SK-N-SH (cell line): ENCODE data around the gene LRIG1. TPM values are rescaled to one million over a fixed set of nuclear protein-coding genes. Genes with fewer than 3 reads are reported as not detected.

Experiments
- CTCF ChIA-PET: fragments of 300-600, 350-600 bp; formaldehyde crosslinking; extraction: SDS; loops from one replicate; lab custom pipeline; 2021; lab: Yijun Ruan, JAX
- POLR2A ChIA-PET: fragments of 350-600 bp; sonication (Branson Sonifier 250); formaldehyde crosslinking; extraction: SDS; loops from one replicate; lab custom pipeline; 2020; ENCODE audit warnings: antibody characterized with exemption, inconsistent platforms; lab: Yijun Ruan, JAX
- DNase-seq: peaks from one replicate; pipeline ENCODE4 v3.0.0; 2012
- H2AFZ ChIP-seq: fragments of 200-600 bp; sonication (generic); 2 replicates; pipeline ENCODE4 v1.8.1; 2016; ENCODE audit warnings: antibody characterized with exemption, mild to moderate bottlenecking, low read depth
- H3F3A ChIP-seq: fragments of 200-600 bp; sonication (generic); replicated peaks from 2 replicates; pipeline ENCODE3; 2016; ENCODE audit warnings: antibody characterized with exemption, mild to moderate bottlenecking; ENCODE audit not compliant: insufficient read depth
- H3K27ac ChIP-seq, 2 experiments: fragments of 200-500 bp in 1 of 2; fragments of 200-600 bp in 1 of 2; sonication (Bioruptor generic) in 1 of 2; sonication (generic), shearing (Covaris generic) in 1 of 2; 2 replicates each; pipeline versions ENCODE4 v1.5.1 to v1.6.1; 2014 to 2016; ENCODE audit warnings: low read depth in 2 of 2, inconsistent platforms in 1 of 2, low read length in 1 of 2, mild to moderate bottlenecking in 1 of 2, mixed read lengths in 1 of 2
- H3K27me3 ChIP-seq: fragments of 200-600 bp; sonication (generic), shearing (Covaris generic); 2 replicates; pipeline ENCODE4 v1.6.1; 2016; ENCODE audit warnings: mixed run types; ENCODE audit not compliant: insufficient read depth
- H3K36me3 ChIP-seq, 2 experiments: fragments of 200-500 bp in 1 of 2; fragments of 200-600 bp in 1 of 2; sonication (Bioruptor generic) in 1 of 2; sonication (generic) in 1 of 2; replicated peaks in 1 of 2; 2 replicates each; pipeline versions ENCODE3 to v1.5.1; 2014 to 2016; ENCODE audit warnings: low read length in 1 of 2, mild to moderate bottlenecking in 1 of 2; ENCODE audit not compliant: insufficient read depth in 2 of 2, control insufficient read depth in 1 of 2
- H3K4me1 ChIP-seq, 2 experiments: fragments of 200-500 bp in 1 of 2; fragments of 200-600 bp in 1 of 2; sonication (Bioruptor generic) in 1 of 2; sonication (generic), shearing (Covaris generic) in 1 of 2; 2 replicates each; pipeline versions ENCODE4 v1.5.1 to v1.6.1; 2014 to 2016; ENCODE audit warnings: low read depth in 1 of 2, low read length in 1 of 2, mixed run types in 1 of 2; ENCODE audit not compliant: insufficient read depth in 2 of 2, control insufficient read depth in 1 of 2
- H3K4me2 ChIP-seq: fragments of 200-600 bp; sonication (generic), shearing (Covaris generic); 2 replicates; pipeline ENCODE4 v1.6.1; 2017; ENCODE audit warnings: mixed run types
- H3K4me3 ChIP-seq, 2 experiments: fragments of 200-500 bp in 1 of 2; fragments of 200-600 bp in 1 of 2; sonication (Bioruptor generic) in 1 of 2; sonication (generic), shearing (Covaris generic) in 1 of 2; 2 replicates each; pipeline versions ENCODE4 v1.5.1 to v1.8.1; 2014 to 2016; ENCODE audit warnings: low read depth in 2 of 2, inconsistent platforms in 1 of 2, low read length in 1 of 2, mild to moderate bottlenecking in 1 of 2, mixed read lengths in 1 of 2, moderate library complexity in 1 of 2
- H3K79me2 ChIP-seq: fragments of 200-600 bp; sonication (generic); 2 replicates; pipeline ENCODE4 v1.8.1; 2017; ENCODE audit warnings: mild to moderate bottlenecking; ENCODE audit not compliant: insufficient read depth
- H3K9ac ChIP-seq: fragments of 200-600 bp; sonication (generic); 2 replicates; pipeline ENCODE4 v1.6.1; 2017; ENCODE audit warnings: mixed run types
- H3K9me2 ChIP-seq: fragments of 200-600 bp; sonication (generic); 2 replicates; pipeline ENCODE4 v1.6.1; 2017; ENCODE audit warnings: mixed run types
- H3K9me3 ChIP-seq: fragments of 200-600 bp; sonication (generic); 2 replicates; pipeline ENCODE4 v1.6.1; 2017; ENCODE audit warnings: mixed run types, mild to moderate bottlenecking, moderate library complexity
- H4K20me1 ChIP-seq: fragments of 200-600 bp; sonication (generic); 2 replicates; pipeline ENCODE4 v1.6.1; 2017; ENCODE audit warnings: mild to moderate bottlenecking, mixed run types; ENCODE audit not compliant: insufficient read depth
- CTCF ChIP-seq: fragments of 200-600 bp; sonication (generic); IDR thresholded peaks from 2 replicates; pipeline ENCODE4 v1.6.1; 2017; ENCODE audit warnings: antibody characterized with exemption, mild to moderate bottlenecking, moderate library complexity
- EP300 ChIP-seq, 2 experiments: IDR thresholded peaks; 2 replicates each; pipeline versions ENCODE4 v1.4.0 to v1.6.1; 2012; ENCODE audit warnings: borderline replicate concordance in 1 of 2, low read depth in 1 of 2, low read length in 1 of 2
- EZH2phosphoT487 ChIP-seq: fragments of 200-600 bp; sonication (generic); IDR thresholded peaks from 2 replicates; pipeline ENCODE4 v1.6.1; 2017; ENCODE audit warnings: low read depth, mixed run types, mild to moderate bottlenecking, antibody characterized with exemption, moderate library complexity, borderline replicate concordance
- FOSL2 ChIP-seq: IDR thresholded peaks from 2 replicates; pipeline ENCODE4 v1.4.0; 2012; ENCODE audit warnings: low read depth, mild to moderate bottlenecking, moderate library complexity, borderline replicate concordance
- FOXJ3 ChIP-seq: sonication (generic); formaldehyde crosslinking; IDR thresholded peaks from 2 replicates; pipeline ENCODE4 v1.5.1; 2020; ENCODE audit warnings: mild to moderate bottlenecking, missing genetic modification reagents
- FOXM1 ChIP-seq: IDR thresholded peaks from 2 replicates; pipeline ENCODE4 v1.4.0; 2012; ENCODE audit warnings: low read depth, mild to moderate bottlenecking
- GATA2 ChIP-seq: sonication (generic); formaldehyde crosslinking; IDR thresholded peaks from 2 replicates; pipeline ENCODE4 v1.5.0; 2020; ENCODE audit warnings: mild to moderate bottlenecking, missing genetic modification reagents
- IRF3 ChIP-seq: fragments of 150-350 bp; IDR thresholded peaks from 2 replicates; pipeline ENCODE4 v1.6.1; 2016; ENCODE audit warnings: mild to moderate bottlenecking, low read depth, low read length
- JUND ChIP-seq: IDR thresholded peaks from 2 replicates; pipeline ENCODE4 v1.4.0; 2012
- MEF2A ChIP-seq: IDR thresholded peaks from 2 replicates; pipeline ENCODE4 v1.4.0; 2012; ENCODE audit warnings: low read depth, borderline replicate concordance
- NFIC ChIP-seq: IDR thresholded peaks from 2 replicates; pipeline ENCODE4 v1.4.0; 2012; ENCODE audit warnings: borderline replicate concordance
- RAD21 ChIP-seq: IDR thresholded peaks from 2 replicates; pipeline ENCODE4 v1.6.1; 2012; ENCODE audit warnings: mild to moderate bottlenecking, low read length
- RXRA ChIP-seq: IDR thresholded peaks from 2 replicates; pipeline ENCODE4 v1.4.0; 2012; ENCODE audit warnings: low read depth, mild to moderate bottlenecking, borderline replicate concordance
- TCF12 ChIP-seq: IDR thresholded peaks from 2 replicates; pipeline ENCODE4 v1.4.0; 2012
- TEAD4 ChIP-seq: IDR thresholded peaks from 2 replicates; pipeline ENCODE4 v1.4.0; 2012; ENCODE audit warnings: mild to moderate bottlenecking, borderline replicate concordance; ENCODE audit not compliant: insufficient read depth
- USF1 ChIP-seq: IDR thresholded peaks from 2 replicates; pipeline ENCODE4 v1.4.0; 2012; ENCODE audit warnings: low read depth, borderline replicate concordance
- YY1 ChIP-seq: IDR thresholded peaks from 2 replicates; pipeline ENCODE4 v1.4.0; 2012; ENCODE audit warnings: low read depth, mild to moderate bottlenecking
- ZBTB33 ChIP-seq: IDR thresholded peaks from 2 replicates; pipeline ENCODE4 v1.4.0; 2012; ENCODE audit warnings: low read depth, borderline replicate concordance
- WGBS: methylation state at CpG from one replicate; pipeline ENCODE4 v1.1.6; 2017; ENCODE audit warnings: low lambda C conversion rate; 5-methylcytosine and 5-hydroxymethylcytosine counted together
- polyA plus RNA-seq, 3 experiments: library from polyadenylated mRNA; depleted of rRNA; stranded (reverse); fragments of >200 nt; gene quantifications; 2 replicates each; pipeline ENCODE4 v1.2.3, GENCODE V29; 2012

Gene LRIG1
- polyA plus RNA-seq, 1 of the 3 experiments (the other 2 are of a cell fraction) = 1.7 TPM

- H3K36me3 ChIP-seq = no peaks in the 10 kb centered on the region
- 81% methylated on average over 4 of the region's 4 CpGs for WGBS
- no peaks in the 10 kb centered on the region for H3K9me3 ChIP-seq
- DNase-seq = no peak
- no peaks in the 10 kb centered on the region for H3K9me2 ChIP-seq
- H3K4me2 ChIP-seq = no peak overlapping the region
- no peak overlapping the region for H3K27ac ChIP-seq
- no peaks in the 10 kb centered on the region for H3K79me2 ChIP-seq
- H3K9ac ChIP-seq = no peak overlapping the region
- no peaks in the 10 kb centered on the region for H4K20me1 ChIP-seq
- H3F3A ChIP-seq = no peaks in the 10 kb centered on the region
- ChIA-PET CTCF (no interaction called here), POLR2A (no interaction called here)
- peaks cover 6% of the 10 kb centered on the region; the same call in 1 of the 2 replicates for H3K27me3 ChIP-seq
- no peak overlapping the region for H3K4me3 ChIP-seq
- TF ChIP-seq ZBTB33 (no peak), TEAD4 (no peak), GATA2 (no peak), EZH2phosphoT487 (no peak), EP300 (IDR thresholded peaks at IDR 0.05; ENCODE audit: borderline replicate concordance in 1 of 2, low read depth in 1 of 2, low read length in 1 of 2) (no peak), MEF2A (no peak), NFIC (no peak), TCF12 (no peak), USF1 (no peak), JUND (no peak), FOXJ3 (CRISPR knock-in tag) (no peak), RAD21 (no peak), FOXM1 (no peak), IRF3 (no peak), RXRA (no peak), FOSL2 (no peak), YY1 (no peak), CTCF (no peak)
- H3K4me1 ChIP-seq = no peaks in the 10 kb centered on the region; a peak in 1 of 4 replicates
- no peak overlapping the region for H2AFZ ChIP-seq
These were observed 12.3 kb downstream of the LRIG1 start for GRCh38 chr3:66488492-66488891.
